Activated CD4-positive, alpha-beta memory T cell treated with anti-CD3 and anti-CD28 coated beads for 36 hours (primary cell): Measurements from ENCODE around the gene RAET1G. TPM values are rescaled to one million over a fixed set of nuclear protein-coding genes. Genes with fewer than 3 reads are reported as not detected.
"Not testable (repeated sequence)": the region's sequence is repeated elsewhere in the genome, so short reads cannot be mapped to it uniquely, and the experiment has no call there.

Source experiments
- CTCF ChIA-PET: fragments of 350-600 bp; sonication (Branson Sonifier 250); formaldehyde crosslinking; loops from one replicate; lab custom pipeline; 2021; ENCODE audit warnings: antibody characterized with exemption, inconsistent platforms; lab: Charles Lee
- POLR2A ChIA-PET: fragments of 350-600 bp; sonication (Branson Sonifier 250); formaldehyde crosslinking; loops from one replicate; lab custom pipeline; 2021; ENCODE audit warnings: antibody characterized with exemption; lab: Charles Lee
- DNase-seq: peaks from one replicate; pipeline ENCODE4 v3.0.0-alpha.2; 2020
- H3K27ac Mint-ChIP-seq: one replicate; pipeline ENCODE4 v1.8.0; 2021; ENCODE audit warnings: mixed read lengths
- H3K27me3 Mint-ChIP-seq: one replicate; pipeline ENCODE4 v1.8.0; 2021; ENCODE audit warnings: mixed read lengths
- H3K36me3 Mint-ChIP-seq: one replicate; pipeline ENCODE4 v1.8.0; 2021; ENCODE audit warnings: mixed read lengths
- H3K4me1 Mint-ChIP-seq: one replicate; pipeline ENCODE4 v1.8.0; 2021; ENCODE audit warnings: low read depth, mixed read lengths
- H3K4me3 Mint-ChIP-seq: one replicate; pipeline ENCODE4 v1.8.0; 2021; ENCODE audit warnings: mild to moderate bottlenecking, mixed read lengths
- H3K9me3 Mint-ChIP-seq: one replicate; pipeline ENCODE4 v1.8.0; 2021; ENCODE audit warnings: mixed read lengths
- intact Hi-C: fragments of 100-400 bp; cut with micrococcal nuclease; formaldehyde crosslinking; loops from one replicate; pipeline ENCODE4 v1.15.1; 2023
- total RNA-seq, 2 experiments: library from RNA; stranded (reverse); gene quantifications; one replicate each; pipeline ENCODE4 v1.2.3, GENCODE V29; 2021

Gene RAET1G
- total RNA-seq, 2 experiments from 2014 or later: not detected

DNA sequence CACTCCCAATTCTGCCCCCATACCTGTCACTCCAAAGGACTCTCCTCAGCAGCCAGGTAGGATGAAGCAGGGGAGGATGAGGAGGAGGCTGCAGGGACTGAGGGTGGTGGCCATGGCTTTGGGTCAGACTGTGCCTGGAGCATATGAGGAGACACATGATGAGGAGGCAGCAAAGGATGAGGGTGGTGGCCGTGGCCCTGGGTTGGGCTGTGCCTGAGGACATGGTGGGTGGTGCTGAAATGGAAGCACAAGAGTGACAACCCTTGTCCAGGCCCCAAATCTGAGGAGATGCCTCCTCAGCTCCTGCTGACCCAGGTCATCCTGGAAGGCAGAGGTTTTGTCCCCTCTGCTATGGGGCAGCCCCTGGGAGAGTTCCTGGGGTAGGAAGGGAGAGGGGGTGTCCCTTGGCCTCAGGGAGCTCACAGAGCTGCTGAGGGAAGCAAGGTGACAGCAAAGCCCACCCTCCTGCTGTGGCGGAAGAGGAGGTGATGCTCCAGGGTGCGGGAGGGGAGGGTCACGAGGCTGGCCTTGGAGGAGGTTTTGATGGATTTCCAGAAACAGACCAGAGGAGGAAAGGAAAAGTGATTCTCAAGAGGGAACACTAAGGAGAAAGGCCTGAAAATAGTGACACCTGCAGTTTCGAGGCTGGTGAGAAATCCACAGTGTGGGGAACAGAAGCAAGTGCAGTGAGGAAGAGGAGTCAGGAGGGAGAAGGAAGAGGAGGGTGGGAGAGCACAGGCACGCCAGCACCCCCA lies 4.6 kb downstream of the RAET1G start:
- H3K9me3 Mint-ChIP-seq: no peaks in the 10 kb centered on the region
- no peak overlapping the region for H3K27ac Mint-ChIP-seq
- CTCF ChIA-PET: no interaction called here
- intact Hi-C loops: no loop called here
- peaks cover 13% of the 10 kb centered on the region for H3K4me1 Mint-ChIP-seq
- POLR2A ChIA-PET: no interaction called here
- no peak for DNase-seq
- no peak overlapping the region for H3K4me3 Mint-ChIP-seq
- peaks cover 34% of the 10 kb centered on the region for H3K27me3 Mint-ChIP-seq
- no peaks in the 10 kb centered on the region for H3K36me3 Mint-ChIP-seq

GRCh38 chr6:149917679-149918078 lies 5.2 kb downstream of the RAET1G start:
- Mint-ChIP-seq H3K36me3 (no peaks in the 10 kb centered on the region), H3K4me3 (no peak overlapping the region), H3K27ac (no peak overlapping the region), H3K4me1 (peaks cover 6% of the 10 kb centered on the region), H3K27me3 (peaks cover 33% of the 10 kb centered on the region), H3K9me3 (no peaks in the 10 kb centered on the region)
- ChIA-PET CTCF (no interaction called here), POLR2A (no interaction called here)
- intact Hi-C loops: no loop called here
- no peak for DNase-seq

- Mint-ChIP-seq H3K27ac (no peak overlapping the region), H3K27me3 (peaks cover 24% of the 10 kb centered on the region), H3K36me3 (no peaks in the 10 kb centered on the region), H3K4me3 (no peak overlapping the region), H3K9me3 (no peaks in the 10 kb centered on the region), H3K4me1 (no peaks in the 10 kb centered on the region)
- CTCF ChIA-PET: no interaction called here
- intact Hi-C loops: no loop called here
- DNase-seq: no peak
- POLR2A ChIA-PET: no interaction called here
Measured at GRCh38 chr6:149915970-149916865, 6.7 kb downstream of the RAET1G start.

GRCh38 chr6:149913540-149914240 lies 9.2 kb downstream of the RAET1G start:
- intact Hi-C loops: no loop called here
- no peaks in the 10 kb centered on the region for H3K36me3 Mint-ChIP-seq
- H3K4me3 Mint-ChIP-seq: no peak overlapping the region
- POLR2A ChIA-PET: no interaction called here
- no peak overlapping the region for H3K27ac Mint-ChIP-seq
- peaks cover 10% of the 10 kb centered on the region for H3K27me3 Mint-ChIP-seq
- no peaks in the 10 kb centered on the region for H3K4me1 Mint-ChIP-seq
- H3K9me3 Mint-ChIP-seq: peaks cover 7% of the 10 kb centered on the region
- CTCF ChIA-PET: interaction anchor here (0.9 kb wide), 1 partner anchor 9 kb away, joined by 3 read pairs; no protein-coding TSS in a partner anchor
- no peak for DNase-seq

DNA sequence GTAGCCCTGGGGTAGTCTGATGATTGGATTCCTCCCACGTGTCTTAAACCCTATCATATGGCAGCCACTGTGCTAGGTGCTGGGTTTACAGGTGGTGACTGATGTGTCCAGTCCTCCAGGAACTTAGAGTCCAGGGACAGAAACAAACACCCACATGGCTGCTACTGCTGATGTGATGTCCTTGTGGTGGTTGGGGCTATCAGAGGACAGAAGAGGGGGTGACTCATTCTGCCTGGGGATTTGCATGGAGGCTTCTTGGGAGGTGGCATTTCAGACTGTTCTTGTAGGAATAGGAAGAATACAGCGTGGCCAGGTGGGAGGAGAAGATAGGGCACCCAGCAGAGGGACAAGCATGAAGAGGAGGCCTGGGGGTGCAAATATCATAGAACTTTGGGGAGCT lies 9.8 kb downstream of the RAET1G start:
- peaks cover 11% of the 10 kb centered on the region for H3K27me3 Mint-ChIP-seq
- intact Hi-C loops: no loop called here
- CTCF ChIA-PET: no interaction called here
- peaks cover 12% of the 10 kb centered on the region for H3K9me3 Mint-ChIP-seq
- no peak overlapping the region for H3K4me3 Mint-ChIP-seq
- no peaks in the 10 kb centered on the region for H3K4me1 Mint-ChIP-seq
- no peak for DNase-seq
- H3K36me3 Mint-ChIP-seq: peaks cover 2% of the 10 kb centered on the region
- H3K27ac Mint-ChIP-seq: no peak overlapping the region
- POLR2A ChIA-PET: no interaction called here

GRCh38 chr6:149912680-149913079 lies 10.2 kb downstream of the RAET1G start:
- DNase-seq, H3K36me3 Mint-ChIP-seq, CTCF ChIA-PET, H3K4me3 Mint-ChIP-seq, H3K27ac Mint-ChIP-seq, intact Hi-C loops, POLR2A ChIA-PET, H3K4me1 Mint-ChIP-seq: not testable (repeated sequence)
- Mint-ChIP-seq H3K9me3 (peaks cover 16% of the 10 kb centered on the region), H3K27me3 (peaks cover 12% of the 10 kb centered on the region)

- CTCF ChIA-PET: no interaction called here
- no peak overlapping the region for H3K27ac Mint-ChIP-seq
- H3K4me1 Mint-ChIP-seq: no peaks in the 10 kb centered on the region
- no peak overlapping the region for H3K4me3 Mint-ChIP-seq
- intact Hi-C loops: no loop called here
- DNase-seq: no peak
- H3K9me3 Mint-ChIP-seq: peaks cover 22% of the 10 kb centered on the region
- H3K27me3 Mint-ChIP-seq: peaks cover 12% of the 10 kb centered on the region
- peaks cover 5% of the 10 kb centered on the region for H3K36me3 Mint-ChIP-seq
- POLR2A ChIA-PET: no interaction called here
Measured at GRCh38 chr6:149910721-149911151, 12.2 kb downstream of the RAET1G start.

DNA sequence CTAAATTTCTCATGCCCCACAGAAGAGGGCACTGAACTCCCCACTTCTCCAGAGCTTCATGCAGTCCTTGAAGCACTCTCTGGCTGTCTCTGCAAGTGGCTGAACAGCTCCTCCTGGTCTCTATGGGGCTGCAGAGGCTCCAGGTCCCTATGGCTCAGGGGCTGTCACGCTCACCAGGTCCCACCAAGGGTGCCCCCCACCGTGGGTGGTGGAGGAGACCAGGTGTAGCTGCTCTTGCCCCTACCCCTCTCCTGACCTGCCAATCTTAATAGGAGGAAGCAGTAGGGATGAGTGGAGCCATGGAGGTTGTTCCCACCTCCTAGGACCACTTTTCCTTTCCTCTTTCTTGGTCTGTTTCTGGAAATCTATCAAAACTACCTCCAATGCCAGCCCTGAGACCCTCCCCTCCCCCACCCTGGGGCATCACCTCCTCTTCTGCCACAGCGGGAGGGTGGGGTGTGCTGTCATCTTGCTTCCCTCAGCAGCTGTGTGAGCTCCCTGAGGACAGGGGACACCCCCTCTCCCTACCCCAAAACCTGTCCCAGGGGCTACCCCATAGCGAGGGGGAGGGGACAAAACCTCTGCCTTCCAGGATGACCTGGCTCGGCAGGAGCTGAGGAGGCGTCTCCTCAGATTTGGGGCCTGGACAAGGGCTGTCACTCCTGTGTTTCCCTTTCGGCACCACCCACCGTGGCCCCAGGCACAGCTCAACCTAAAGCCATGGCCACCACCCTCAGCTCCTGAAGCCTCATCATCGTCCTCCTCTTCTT lies 13.0 kb downstream of the RAET1G start:
- CTCF ChIA-PET: no interaction called here
- Mint-ChIP-seq H3K27ac (no peak overlapping the region), H3K27me3 (peaks cover 13% of the 10 kb centered on the region)

DNA sequence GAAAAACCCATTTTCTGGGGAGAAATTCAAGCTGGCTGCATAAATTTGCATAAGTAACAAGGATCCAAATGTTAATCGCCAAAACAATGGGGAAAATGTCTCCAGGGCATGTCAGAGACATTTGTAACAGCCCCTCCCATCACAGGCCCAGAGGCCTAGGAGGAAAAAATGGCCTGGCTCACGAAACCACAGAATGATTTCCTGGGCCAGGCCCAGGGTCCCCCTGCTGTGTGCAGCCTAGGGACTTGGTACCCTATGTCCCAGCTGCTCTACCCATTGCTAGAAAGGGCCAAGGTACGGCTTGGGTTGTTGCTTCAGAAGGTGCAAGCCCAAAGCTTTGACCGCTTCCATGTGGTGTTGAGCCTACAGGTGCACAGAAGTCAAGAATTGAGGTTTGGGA lies 14.4 kb downstream of the RAET1G start:
- H3K27ac Mint-ChIP-seq, H3K4me1 Mint-ChIP-seq, CTCF ChIA-PET, H3K36me3 Mint-ChIP-seq, intact Hi-C loops, POLR2A ChIA-PET, DNase-seq, H3K4me3 Mint-ChIP-seq: not testable (repeated sequence)
- H3K9me3 Mint-ChIP-seq: peaks cover 22% of the 10 kb centered on the region
- H3K27me3 Mint-ChIP-seq: peaks cover 13% of the 10 kb centered on the region

More for the DNA sequence above, 13.0 kb downstream of the RAET1G start:
- intact Hi-C loops: no loop called here
- Mint-ChIP-seq H3K4me1 (no peaks in the 10 kb centered on the region), H3K36me3 (peaks cover 5% of the 10 kb centered on the region), H3K9me3 (peaks cover 22% of the 10 kb centered on the region), H3K4me3 (no peak overlapping the region)
- DNase-seq: no peak
- POLR2A ChIA-PET: no interaction called here

DNA sequence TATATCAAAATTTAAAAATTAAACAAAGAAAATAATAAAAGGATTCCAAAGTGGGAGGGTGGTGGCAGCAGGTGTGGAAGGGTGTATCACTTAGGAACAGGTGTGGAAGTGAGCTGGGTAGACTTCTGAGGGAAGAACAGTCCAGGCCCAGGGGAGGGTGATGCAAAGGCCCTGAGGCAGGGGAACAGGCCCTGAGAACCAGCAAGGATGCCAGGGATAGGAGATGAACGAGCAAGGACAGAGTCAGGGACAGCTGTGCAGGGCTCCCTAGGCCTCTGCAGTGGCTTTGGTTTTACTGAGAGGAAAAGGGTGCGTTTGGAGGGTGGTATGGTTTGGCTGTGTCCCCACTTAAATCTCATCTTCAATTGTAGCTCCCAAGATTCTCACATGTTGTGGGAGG lies 15.6 kb downstream of the RAET1G start:
- CTCF ChIA-PET: no interaction called here
- no peaks in the 10 kb centered on the region for H3K4me1 Mint-ChIP-seq
- DNase-seq: no peak
- no peak overlapping the region for H3K27ac Mint-ChIP-seq
- POLR2A ChIA-PET: no interaction called here
- intact Hi-C loops: no loop called here
- peaks cover 8% of the 10 kb centered on the region for H3K27me3 Mint-ChIP-seq
- H3K4me3 Mint-ChIP-seq: no peak overlapping the region
- H3K36me3 Mint-ChIP-seq: peaks cover 5% of the 10 kb centered on the region
- peaks cover 22% of the 10 kb centered on the region for H3K9me3 Mint-ChIP-seq

DNA sequence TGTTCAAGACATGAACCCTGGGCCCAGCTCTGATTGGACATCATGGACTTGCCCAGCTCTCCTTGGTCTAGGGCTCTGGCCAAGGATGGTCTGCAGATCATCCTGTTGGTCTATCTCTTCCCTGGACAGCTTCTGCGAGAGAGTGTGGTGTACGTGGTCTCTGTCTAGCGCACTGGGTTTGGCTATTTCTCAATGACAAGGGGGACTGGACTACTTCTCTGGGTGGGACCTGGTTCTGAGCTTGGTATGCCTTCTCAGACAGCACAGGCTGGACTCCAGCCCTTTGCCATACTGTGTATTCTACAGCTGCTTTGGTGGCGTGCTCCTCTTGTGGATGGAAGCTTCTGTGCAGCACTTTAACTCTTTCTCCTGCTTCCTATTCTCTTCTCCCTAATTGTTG lies 16.5 kb downstream of the RAET1G start:
- CTCF ChIA-PET: interaction anchor here (0.8 kb wide), 1 partner anchor 20 kb away, joined by 3 read pairs; no protein-coding TSS in a partner anchor
- H3K27ac Mint-ChIP-seq: no peak overlapping the region
- H3K4me3 Mint-ChIP-seq: no peak overlapping the region
- intact Hi-C loops: no loop called here
- POLR2A ChIA-PET: no interaction called here
- H3K9me3 Mint-ChIP-seq: peaks cover 22% of the 10 kb centered on the region
- peaks cover 5% of the 10 kb centered on the region for H3K36me3 Mint-ChIP-seq
- no peaks in the 10 kb centered on the region for H3K4me1 Mint-ChIP-seq
- DNase-seq: no peak
- H3K27me3 Mint-ChIP-seq: peaks cover 9% of the 10 kb centered on the region
